Measurements from ENCODE around the gene CHST11. TPM values are rescaled to one million over a fixed set of nuclear protein-coding genes. Genes with fewer than 3 reads are reported as not detected.

Gene CHST11
- total and polyA plus RNA-seq, 2 of the 4 experiments (the other 2 are of a cell fraction): 1.4 to 2.7 TPM

DNA sequence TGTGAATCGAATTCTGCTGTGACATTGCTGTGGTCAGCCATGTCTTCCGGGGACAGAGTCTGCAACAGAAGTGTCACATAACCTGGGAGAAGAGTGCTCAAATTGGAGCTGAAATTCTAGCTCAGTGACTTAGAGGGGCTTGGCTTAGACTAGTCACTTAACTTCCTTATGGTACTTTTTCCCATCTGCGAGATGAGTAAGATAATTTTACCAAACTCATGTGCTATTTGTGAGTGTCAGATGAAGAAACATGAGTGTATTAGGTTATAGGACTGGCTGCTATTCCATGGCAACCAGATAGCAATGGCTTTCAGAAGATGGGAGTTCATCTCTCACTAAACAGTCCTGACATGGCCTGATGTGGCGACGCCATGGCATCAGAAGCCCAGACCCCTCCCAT, 104.1 kb downstream of the CHST11 start:
- H3K9me1 ChIP-seq (ENCODE audit: insufficient read depth, low read length): no peaks in the 10 kb centered on the region
- H2BK120ac ChIP-seq (ENCODE audit: low read depth, low read length): no peak overlapping the region
- ATAC-seq (ENCODE audit: low read depth) (no peak), DNase-seq (no peak)
- no peak overlapping the region for H3K4me3 ChIP-seq (ENCODE audit: insufficient read depth, low read depth, low read length)
- H3K56ac ChIP-seq (ENCODE audit: extremely low read depth, insufficient read depth, low read length): no peak overlapping the region
- in situ Hi-C loops (cut with MboI; ENCODE audit: low sequenced_read_pairs): no loop called here
- no peak overlapping the region for H4K5ac ChIP-seq (ENCODE audit: low read depth, low read length)
- TF ChIP-seq, protein P1, sequence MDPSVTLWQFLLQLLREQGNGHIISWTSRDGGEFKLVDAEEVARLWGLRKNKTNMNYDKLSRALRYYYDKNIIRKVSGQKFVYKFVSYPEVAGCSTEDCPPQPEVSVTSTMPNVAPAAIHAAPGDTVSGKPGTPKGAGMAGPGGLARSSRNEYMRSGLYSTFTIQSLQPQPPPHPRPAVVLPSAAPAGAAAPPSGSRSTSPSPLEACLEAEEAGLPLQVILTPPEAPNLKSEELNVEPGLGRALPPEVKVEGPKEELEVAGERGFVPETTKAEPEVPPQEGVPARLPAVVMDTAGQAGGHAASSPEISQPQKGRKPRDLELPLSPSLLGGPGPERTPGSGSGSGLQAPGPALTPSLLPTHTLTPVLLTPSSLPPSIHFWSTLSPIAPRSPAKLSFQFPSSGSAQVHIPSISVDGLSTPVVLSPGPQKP (IDR thresholded peaks at IDR 0.05; ENCODE audit: borderline replicate concordance, low read depth, low read length): no peak
- TF ChIP-seq RCOR1 (IDR thresholded peaks at IDR 0.05; ENCODE audit: insufficient replicate concordance, low read length) (no peak), MXI1 (IDR thresholded peaks at IDR 0.05; ENCODE audit: borderline replicate concordance, low read depth, low read length) (no peak)
- TF ChIP-seq, protein P2, sequence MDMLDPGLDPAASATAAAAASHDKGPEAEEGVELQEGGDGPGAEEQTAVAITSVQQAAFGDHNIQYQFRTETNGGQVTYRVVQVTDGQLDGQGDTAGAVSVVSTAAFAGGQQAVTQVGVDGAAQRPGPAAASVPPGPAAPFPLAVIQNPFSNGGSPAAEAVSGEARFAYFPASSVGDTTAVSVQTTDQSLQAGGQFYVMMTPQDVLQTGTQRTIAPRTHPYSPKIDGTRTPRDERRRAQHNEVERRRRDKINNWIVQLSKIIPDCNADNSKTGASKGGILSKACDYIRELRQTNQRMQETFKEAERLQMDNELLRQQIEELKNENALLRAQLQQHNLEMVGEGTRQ (IDR thresholded peaks at IDR 0.05; ENCODE audit: low read depth, low read length): no peak
- TF ChIP-seq, protein P3, sequence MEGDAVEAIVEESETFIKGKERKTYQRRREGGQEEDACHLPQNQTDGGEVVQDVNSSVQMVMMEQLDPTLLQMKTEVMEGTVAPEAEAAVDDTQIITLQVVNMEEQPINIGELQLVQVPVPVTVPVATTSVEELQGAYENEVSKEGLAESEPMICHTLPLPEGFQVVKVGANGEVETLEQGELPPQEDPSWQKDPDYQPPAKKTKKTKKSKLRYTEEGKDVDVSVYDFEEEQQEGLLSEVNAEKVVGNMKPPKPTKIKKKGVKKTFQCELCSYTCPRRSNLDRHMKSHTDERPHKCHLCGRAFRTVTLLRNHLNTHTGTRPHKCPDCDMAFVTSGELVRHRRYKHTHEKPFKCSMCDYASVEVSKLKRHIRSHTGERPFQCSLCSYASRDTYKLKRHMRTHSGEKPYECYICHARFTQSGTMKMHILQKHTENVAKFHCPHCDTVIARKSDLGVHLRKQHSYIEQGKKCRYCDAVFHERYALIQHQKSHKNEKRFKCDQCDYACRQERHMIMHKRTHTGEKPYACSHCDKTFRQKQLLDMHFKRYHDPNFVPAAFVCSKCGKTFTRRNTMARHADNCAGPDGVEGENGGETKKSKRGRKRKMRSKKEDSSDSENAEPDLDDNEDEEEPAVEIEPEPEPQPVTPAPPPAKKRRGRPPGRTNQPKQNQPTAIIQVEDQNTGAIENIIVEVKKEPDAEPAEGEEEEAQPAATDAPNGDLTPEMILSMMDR (conservative IDR thresholded peaks at IDR 0.05; ENCODE audit: low read depth, low read length): no peak
- peaks cover 6% of the 10 kb centered on the region for H3K27me3 ChIP-seq (ENCODE audit: control insufficient read depth, insufficient read depth, low read length)
- no peak overlapping the region for H2BK5ac ChIP-seq (ENCODE audit: low read depth, low read length, poor library complexity, severe bottlenecking)
- intact Hi-C loops (cut with micrococcal nuclease): no loop called here
- H4K20me1 ChIP-seq (ENCODE audit: insufficient read depth, low read length): no peaks in the 10 kb centered on the region
- dilution Hi-C loops (cut with HindIII; ENCODE audit: low sequenced_read_pairs, unreplicated experiment): no loop called here
- H2AK9ac ChIP-seq (replicated peaks; ENCODE audit: low read depth, low read length, poor library complexity): no peak overlapping the region
- BruUV-seq (replicated peaks): no TSS peak
- H2BK15ac ChIP-seq (ENCODE audit: low read depth, low read length): no peak overlapping the region
- H3K18ac ChIP-seq (ENCODE audit: low read depth, low read length): no peak overlapping the region
- WGBS, 2 experiments (ENCODE audit: extremely low coverage in 2 of 2, insufficient read length in 1 of 2): no CpG with 5 or more reads among the region's 5 CpGs
- H4K8ac ChIP-seq (ENCODE audit: low read depth in 2 of 2, low read length in 2 of 2): no peak overlapping the region
- H3K23ac ChIP-seq (ENCODE audit: low read depth, low read length): no peak overlapping the region
- no peak overlapping the region for H2AFZ ChIP-seq (replicated peaks; ENCODE audit: low read length, poor library complexity)
- no peak overlapping the region for H2BK20ac ChIP-seq (ENCODE audit: low read depth, low read length)
- no peak overlapping the region for H3K9ac ChIP-seq (ENCODE audit: low read depth, low read length)
- ChIA-PET CTCF (no interaction called here), POLR2A (ENCODE audit: unreplicated experiment) (no interaction called here)
- peaks cover 1% of the 10 kb centered on the region; the same call in 1 of the 2 replicates for H3K9me3 ChIP-seq (ENCODE audit: control insufficient read depth, insufficient read depth, low read length)
- no peak overlapping the region for H3K4ac ChIP-seq (ENCODE audit: low read depth, low read length)
- no peak overlapping the region for H3K27ac ChIP-seq (ENCODE audit: insufficient read depth, low read length)
- no peaks in the 10 kb centered on the region for H3K4me1 ChIP-seq (ENCODE audit: control insufficient read depth, insufficient read depth, low read length)
- no peaks in the 10 kb centered on the region for H3K79me1 ChIP-seq (ENCODE audit: low read depth in 1 of 2, low read length in 2 of 2)
- no peak overlapping the region for H3K4me2 ChIP-seq (ENCODE audit: low read depth, low read length)
- no peaks in the 10 kb centered on the region for H3K36me3 ChIP-seq (ENCODE audit: control insufficient read depth, insufficient read depth, low read length)
- no peak overlapping the region for H2AK5ac ChIP-seq (ENCODE audit: low read depth, low read length)
- H4K91ac ChIP-seq (ENCODE audit: insufficient read depth, low read depth, low read length): no peak overlapping the region
- no peak overlapping the region for H3K14ac ChIP-seq (replicated peaks; ENCODE audit: low read depth, low read length)
